Suprapubic skin (tissue), 4 donors: Measurements from ENCODE around the gene CASP14. TPM values are rescaled to one million over a fixed set of nuclear protein-coding genes. Genes with fewer than 3 reads are reported as not detected.

Source experiments
- DNase-seq, 2 donors: peaks; one replicate each; pipeline ENCODE4 v3.0.0-alpha.2; 2019; ENCODE audit warnings: low spot score in 2 of 2
- H3K27ac ChIP-seq: fragments of 200-600 bp; sonication (generic); one replicate; pipeline ENCODE4 v1.5.1; 2019
- H3K27me3 ChIP-seq: fragments of 200-600 bp; sonication (generic); one replicate; pipeline ENCODE4 v1.5.1; 2019
- H3K36me3 ChIP-seq: fragments of 200-600 bp; sonication (generic); one replicate; pipeline ENCODE4 v1.5.1; 2019
- H3K4me1 ChIP-seq: fragments of 200-600 bp; sonication (generic); one replicate; pipeline ENCODE4 v1.5.1; 2019
- H3K4me3 ChIP-seq: fragments of 200-600 bp; sonication (generic); one replicate; pipeline ENCODE4 v1.5.1; 2019; ENCODE audit warnings: mild to moderate bottlenecking
- H3K9me3 ChIP-seq: fragments of 200-600 bp; sonication (generic); one replicate; pipeline ENCODE4 v1.5.1; 2019
- CTCF ChIP-seq, 2 donors: fragments of 200-600 bp in 1 of 2; fragments of 450-650 bp in 1 of 2; sonication (generic) in 1 of 2; IDR thresholded peaks; one replicate each; pipeline ENCODE4 v1.5.1; 2016 to 2019; ENCODE audit warnings: antibody characterized with exemption in 2 of 2, mild to moderate bottlenecking in 1 of 2, moderate library complexity in 1 of 2
- EP300 ChIP-seq: sonication (generic); formaldehyde crosslinking; IDR thresholded peaks from one replicate; pipeline ENCODE4 v1.6.1; 2017; ENCODE audit warnings: antibody characterized with exemption
- POLR2A ChIP-seq, 2 donors: fragments of 450-650 bp; IDR thresholded peaks; one replicate each; pipeline ENCODE4 v1.6.1; 2017; ENCODE audit warnings: antibody characterized with exemption in 2 of 2, mild to moderate bottlenecking in 2 of 2, moderate library complexity in 2 of 2
- POLR2AphosphoS5 ChIP-seq, 3 donors: sonication (generic); formaldehyde crosslinking; IDR thresholded peaks; one replicate each; pipeline ENCODE4 v1.6.1; 2017; ENCODE audit warnings: antibody characterized with exemption in 3 of 3
- WGBS: methylation state at CpG from one replicate; pipeline ENCODE4 v1.1.5; 2018; 5-methylcytosine and 5-hydroxymethylcytosine counted together
- total RNA-seq, 4 donors: library from RNA; depleted of rRNA; stranded (reverse); fragments of >200 nt; gene quantifications; one replicate each; pipeline ENCODE4 v1.1.0, GENCODE V29; 2016

The CASP14 gene
- 100 to 1,000 TPM; 123 to 363 (median 254) TPM for total RNA-seq

DNA sequence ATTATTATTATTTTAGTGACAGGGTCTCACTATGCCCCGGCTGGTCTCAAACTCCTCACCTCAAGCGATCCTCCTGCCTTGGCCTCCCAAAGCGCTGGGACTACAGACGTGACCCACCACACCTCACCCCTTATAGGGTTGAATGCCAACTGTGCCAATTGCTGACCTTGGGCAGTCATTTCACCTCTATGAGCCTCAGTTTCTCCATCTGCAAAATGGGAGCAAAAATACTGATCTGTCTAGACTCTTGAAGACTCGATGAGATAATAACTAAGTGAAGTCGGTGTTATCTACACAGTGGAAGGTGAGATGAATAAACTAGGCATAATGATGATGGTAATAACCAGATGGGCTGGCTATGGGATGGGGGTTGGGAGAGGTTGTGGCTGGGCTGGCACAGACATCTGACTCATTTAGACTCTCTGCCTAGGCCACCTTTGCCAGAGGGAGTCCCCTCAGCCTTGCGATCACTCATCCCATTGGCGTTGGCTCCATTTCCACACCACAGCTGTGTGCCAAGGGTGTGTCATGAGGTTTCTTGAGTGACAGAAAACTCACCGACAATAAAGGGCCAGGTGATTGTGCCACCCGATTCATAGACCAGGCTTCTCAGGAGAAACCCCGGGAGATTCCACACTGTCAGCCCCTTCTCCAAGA is at the start of gene CASP14:
Gene CASP14, plus strand, starts transcription at position 596 of the 657 bp plus-strand sequence. CDS start 2,772 bp downstream, outside the sequence.
- Histone ChIP-seq H3K9me3 (no peaks in the 10 kb centered on the region), H3K4me3 (peak within 1 kb of the TSS; percentile 30), H3K27ac (peak within 1 kb of the TSS; percentile 15), H3K36me3 (no peaks in the 10 kb centered on the region), H3K27me3 (no peaks in the 10 kb centered on the region), H3K4me1 (peaks cover 6% of the 10 kb centered on the region)
- TF ChIP-seq EP300 (no peak), CTCF (IDR thresholded peaks at IDR 0.05) (no peak), POLR2A (IDR thresholded peaks at IDR 0.05) (no peak), POLR2AphosphoS5 (IDR thresholded peaks at IDR 0.05) (no peak)
- no peak for DNase-seq
- 71% methylated on average over 11 of the region's 11 CpGs for WGBS

GRCh38 chr19:15008308-15008707 is 41.0 kb upstream of the CASP14 start:
- peaks cover 10% of the 10 kb centered on the region for H3K4me1 ChIP-seq
- H3K27me3 ChIP-seq = peaks cover 43% of the 10 kb centered on the region
- H3K36me3 ChIP-seq = no peaks in the 10 kb centered on the region
- no peak overlapping the region for H3K4me3 ChIP-seq
- no peak overlapping the region for H3K27ac ChIP-seq
- no peak for DNase-seq
- TF ChIP-seq POLR2A (IDR thresholded peaks at IDR 0.05) (no peak), EP300 (no peak), POLR2AphosphoS5 (IDR thresholded peaks at IDR 0.05) (no peak), CTCF (IDR thresholded peaks at IDR 0.05) (no peak)
- no peaks in the 10 kb centered on the region for H3K9me3 ChIP-seq

DNA sequence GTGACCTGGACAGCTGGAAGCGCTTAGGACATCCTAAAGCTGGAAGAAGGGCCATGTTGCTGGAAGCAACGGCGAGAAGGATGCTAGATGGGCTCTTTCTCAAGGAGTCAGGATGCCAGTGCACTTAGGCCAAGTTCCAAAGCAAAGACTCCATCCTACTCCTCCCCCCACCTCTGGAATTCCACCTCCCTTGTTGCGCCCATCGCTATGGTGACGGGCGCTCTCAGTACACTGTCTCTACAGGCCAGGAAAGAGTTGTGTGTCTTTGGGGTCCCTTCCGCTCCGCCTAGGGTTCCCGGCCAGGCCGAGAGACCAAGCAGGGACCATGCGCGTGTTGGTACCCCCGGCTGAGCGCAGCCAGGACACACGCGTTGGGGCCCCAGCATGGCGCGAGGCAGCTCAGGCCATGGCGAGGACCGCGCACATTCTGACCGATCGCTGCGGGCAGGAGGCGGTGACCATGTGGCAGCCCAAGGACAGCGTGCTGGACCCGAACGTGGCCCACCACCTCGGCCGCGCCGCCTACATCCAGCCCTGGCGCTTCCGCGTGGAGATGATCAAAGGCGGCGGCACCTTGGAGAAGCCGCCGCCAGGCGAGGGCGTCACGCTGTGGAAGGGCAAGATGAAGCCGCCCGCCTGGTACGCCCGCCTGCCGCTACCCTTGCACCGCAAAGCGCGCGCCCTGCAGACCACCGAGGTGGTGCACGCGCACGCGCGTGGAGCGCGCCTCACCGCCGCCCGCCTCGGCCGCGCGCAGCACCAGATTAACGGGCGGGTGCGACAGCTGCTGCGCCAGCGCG is 38.6 kb upstream of the CASP14 start:
- no peak overlapping the region for H3K27ac ChIP-seq
- peaks cover 60% of the 10 kb centered on the region for H3K27me3 ChIP-seq
- no peaks in the 10 kb centered on the region for H3K36me3 ChIP-seq
- no peak for TF ChIP-seq POLR2AphosphoS5 (IDR thresholded peaks at IDR 0.05)
- no peak for TF ChIP-seq POLR2A (IDR thresholded peaks at IDR 0.05)
- TF ChIP-seq CTCF (IDR thresholded peaks at IDR 0.05) = no peak
- no peak for DNase-seq
- peaks cover 10% of the 10 kb centered on the region for H3K4me1 ChIP-seq
- H3K9me3 ChIP-seq = no peaks in the 10 kb centered on the region
- WGBS = 20% methylated on average over 7 of the region's 73 CpGs
- H3K4me3 ChIP-seq = peak overlapping the region; percentile 16

DNA sequence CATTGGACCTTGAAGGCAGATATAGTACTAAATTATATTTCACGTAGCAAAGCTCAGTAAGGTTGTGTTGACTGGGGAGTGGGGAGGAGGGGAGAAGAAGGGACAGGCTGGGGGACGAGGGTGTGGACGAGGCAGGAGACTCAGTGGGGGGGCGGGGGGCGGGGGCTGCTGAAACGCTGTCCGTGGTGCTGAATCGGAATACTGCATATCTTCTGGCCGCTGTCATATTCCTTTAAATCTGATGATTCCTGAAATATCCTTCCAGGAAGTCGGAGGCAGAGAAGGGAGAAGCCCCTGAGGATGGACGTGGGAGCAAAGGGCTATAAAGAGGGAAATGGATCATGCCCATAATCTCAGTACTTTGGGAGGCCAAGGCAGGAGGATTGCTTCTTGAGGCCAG is 34.7 kb upstream of the CASP14 start:
- 10% methylated on average over 11 of the region's 11 CpGs for WGBS

More for the DNA sequence above, 34.7 kb upstream of the CASP14 start:
- Histone ChIP-seq H3K9me3 (no peaks in the 10 kb centered on the region), H3K4me3 (no peak overlapping the region), H3K27ac (no peak overlapping the region), H3K27me3 (peaks cover 57% of the 10 kb centered on the region), H3K36me3 (no peaks in the 10 kb centered on the region), H3K4me1 (peaks cover 10% of the 10 kb centered on the region)
- TF ChIP-seq POLR2A (IDR thresholded peaks at IDR 0.05) (no peak), EP300 (no peak), CTCF (IDR thresholded peaks at IDR 0.05) (no peak), POLR2AphosphoS5 (IDR thresholded peaks at IDR 0.05) (no peak)
- no peak for DNase-seq
